ENCODE data around the gene HLA-DMA.

The HLA-DMA gene

DNA sequence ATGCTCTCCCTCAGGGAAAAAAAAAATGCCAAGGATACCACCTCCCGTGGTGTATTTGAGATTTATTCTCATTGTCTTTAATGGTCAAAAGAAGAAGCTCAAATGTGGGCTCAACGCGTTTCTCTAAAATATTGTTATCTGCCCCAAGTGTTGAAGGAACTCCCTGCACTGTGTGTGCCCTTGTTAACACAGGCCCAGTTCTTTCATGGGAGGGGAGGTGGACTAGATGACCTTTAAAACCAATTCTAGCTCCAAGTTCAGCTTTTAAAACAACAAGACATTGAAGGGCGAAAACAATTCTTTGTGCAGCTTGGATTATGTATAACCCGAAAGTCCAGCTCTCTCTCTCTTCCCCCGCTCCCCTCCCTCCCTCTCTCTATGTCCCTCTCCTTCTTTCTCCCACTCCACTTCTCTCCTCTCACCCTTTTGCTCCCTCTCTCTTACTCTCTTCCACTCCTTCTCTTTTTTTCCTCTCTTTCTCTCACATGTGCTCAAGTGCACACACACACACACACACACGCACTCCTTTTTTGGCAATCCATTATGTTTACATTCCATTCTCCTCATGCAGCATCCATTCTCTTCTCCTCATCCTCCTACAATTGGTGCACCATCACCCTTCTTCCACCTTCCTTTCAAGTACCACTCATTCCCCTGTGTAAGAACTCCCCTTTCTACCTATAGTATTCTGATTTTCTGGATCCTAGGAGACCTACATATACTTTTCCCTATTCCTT, 20.6 kb downstream of the HLA-DMA start:
- no peak for DNase-seq (ENCODE audit: low read depth)

DNA sequence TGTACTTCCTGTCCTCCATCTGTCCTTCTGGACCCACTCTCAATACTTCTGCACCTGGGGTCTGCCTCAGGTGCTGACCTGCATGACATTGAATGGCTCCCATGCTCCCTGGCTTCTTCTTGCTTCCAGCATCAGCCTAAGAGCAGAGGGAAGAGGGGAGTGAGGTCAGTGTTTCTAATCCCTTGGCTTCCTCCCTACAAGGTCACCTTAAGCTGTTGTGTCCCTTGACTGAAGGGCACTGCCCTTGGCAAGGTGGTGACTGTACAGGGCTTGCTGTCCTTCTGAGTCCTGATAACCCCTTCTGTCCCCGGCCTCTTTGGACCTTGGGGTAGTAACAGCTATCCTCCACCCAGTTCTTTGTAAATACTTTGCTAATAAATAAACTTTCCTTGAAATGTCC, 21.7 kb downstream of the HLA-DMA start:
- no peak for DNase-seq (ENCODE audit: low read depth)

DNA sequence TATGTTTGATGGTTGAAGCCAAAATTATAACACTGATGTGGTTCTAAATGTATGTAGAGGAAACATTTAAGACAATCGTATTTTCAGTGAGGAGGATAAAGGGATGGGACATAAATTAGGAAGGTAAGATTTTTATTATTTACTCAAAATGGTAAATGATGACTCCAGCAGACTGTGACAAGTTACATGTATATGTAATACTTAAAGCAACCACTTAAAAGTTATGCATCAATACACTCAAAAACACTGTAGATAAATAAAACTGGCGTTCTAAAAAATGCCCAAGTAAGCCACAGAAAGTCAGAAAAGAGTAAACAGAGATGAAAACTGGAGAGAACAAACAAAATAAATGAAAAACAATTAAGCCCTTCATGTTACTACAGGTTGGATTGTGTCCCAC, 30.8 kb downstream of the HLA-DMA start:
- DNase-seq (ENCODE audit: low read depth), result no peak

DNA sequence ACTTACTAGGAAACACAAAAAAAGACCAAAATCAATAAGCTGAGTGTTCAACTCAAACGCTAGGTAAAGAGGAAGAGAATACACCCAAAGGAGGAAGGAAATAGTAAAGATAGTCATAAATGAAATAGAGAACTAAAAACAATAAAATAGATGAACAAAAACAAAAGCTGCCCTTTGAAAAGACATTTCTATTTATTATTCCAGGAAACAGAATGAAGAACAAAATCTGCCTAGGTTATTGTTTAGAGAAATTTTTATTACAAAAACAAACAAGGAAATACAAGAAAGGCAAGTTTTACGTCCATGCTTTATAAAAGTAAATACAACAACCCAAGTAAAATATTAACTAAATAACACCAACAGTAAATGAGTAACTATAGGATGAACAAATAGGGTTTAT, 32.2 kb downstream of the HLA-DMA start:
- DNase-seq (ENCODE audit: low read depth), result no peak

DNA sequence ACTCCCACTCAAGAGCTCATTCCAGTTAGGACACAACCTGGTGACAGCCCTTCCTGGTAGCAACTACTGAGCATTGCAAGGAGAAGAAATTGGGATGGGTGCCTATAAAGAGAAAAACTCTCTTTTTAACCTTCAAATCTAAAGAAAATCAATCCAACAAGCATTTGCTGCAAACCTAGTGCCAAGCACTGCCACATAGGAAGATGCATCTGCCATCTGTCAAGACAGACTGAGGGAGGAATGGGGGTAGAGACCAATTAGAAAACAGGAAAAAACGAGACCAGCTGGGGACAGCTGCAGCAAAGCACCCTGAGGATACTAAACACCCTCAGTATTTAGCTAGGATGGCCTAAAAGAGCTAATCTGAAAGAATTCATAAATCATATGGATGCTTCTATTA, 39.9 kb downstream of the HLA-DMA start:
- no peak for DNase-seq (ENCODE audit: low read depth)

DNA sequence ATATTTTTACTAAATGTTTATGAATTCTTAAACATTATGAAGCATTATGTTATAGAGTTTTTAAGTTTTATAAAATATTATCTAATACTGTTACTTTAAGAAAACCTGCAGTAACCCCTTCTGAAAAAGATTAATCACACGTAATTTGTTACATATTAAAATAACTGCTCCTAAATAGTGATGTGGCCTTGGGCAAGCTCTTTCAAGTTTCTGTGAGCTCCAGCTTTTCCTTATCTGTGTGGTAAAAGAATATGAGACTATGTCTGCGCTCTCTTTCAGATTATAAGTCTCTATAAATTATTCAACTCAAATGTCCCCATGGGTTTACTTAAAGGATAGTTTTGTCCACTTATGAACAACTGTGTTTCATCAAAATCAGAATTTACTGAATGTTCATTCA, 44.0 kb downstream of the HLA-DMA start:
- no peak for DNase-seq (ENCODE audit: low read depth)

DNA sequence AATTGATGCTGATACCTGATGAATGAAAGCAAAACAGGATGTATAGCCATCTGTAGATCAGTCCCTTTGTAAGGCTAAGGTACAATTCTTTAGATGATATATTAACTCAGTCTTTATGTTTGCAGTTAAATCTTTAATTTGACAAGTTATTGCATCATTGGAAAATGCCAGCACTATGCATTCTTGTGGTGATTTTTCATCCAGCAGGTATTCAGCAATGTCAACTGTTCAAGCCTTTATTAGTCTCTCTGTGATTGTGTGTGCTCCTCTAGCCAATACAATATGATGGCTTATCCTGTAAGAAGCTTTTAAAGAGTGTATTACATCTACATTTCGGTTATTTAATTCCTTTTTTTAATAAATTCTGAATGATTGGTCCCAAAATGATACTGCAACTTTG, 46.4 kb downstream of the HLA-DMA start:
- no peak for DNase-seq (ENCODE audit: low read depth)

DNA sequence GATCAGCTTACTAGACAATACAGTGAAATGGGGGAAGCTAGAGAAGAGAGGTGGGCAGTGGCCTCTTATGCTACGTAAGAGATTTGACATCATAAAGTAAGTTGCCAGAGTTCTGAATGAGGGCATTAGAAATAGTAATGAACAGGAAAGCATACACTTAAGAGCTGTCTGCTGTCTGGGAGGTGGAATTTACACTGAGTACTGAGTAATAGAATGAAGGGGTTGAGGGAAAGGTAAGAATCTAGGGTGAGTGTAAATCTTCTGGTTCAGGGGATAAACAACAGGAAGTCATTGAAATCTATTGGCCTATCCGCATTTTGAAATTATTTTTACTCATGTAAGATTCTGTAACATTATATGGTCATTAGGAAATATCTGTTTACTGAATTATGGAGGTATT, 47.8 kb downstream of the HLA-DMA start:
- no peak for DNase-seq (ENCODE audit: low read depth)

DNA sequence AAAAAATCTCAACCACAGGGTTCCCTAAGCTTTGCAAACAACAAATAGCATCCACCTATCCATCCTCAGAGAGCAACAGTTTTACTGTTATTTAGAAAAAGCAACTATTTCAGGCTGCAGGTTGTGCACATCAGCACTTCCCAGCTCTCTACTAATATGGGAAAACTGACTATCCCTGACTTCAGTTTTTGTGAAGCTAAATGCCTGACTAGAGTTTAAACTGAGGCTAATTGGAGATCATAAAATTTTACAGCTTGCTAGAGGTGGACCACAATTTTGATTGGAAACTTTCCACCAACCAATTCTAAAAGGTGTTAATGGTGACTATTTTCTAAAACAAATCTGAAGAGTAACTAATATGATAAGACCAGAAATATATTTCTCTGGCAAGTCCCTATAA, 48.9 kb downstream of the HLA-DMA start:
- no peak for DNase-seq (ENCODE audit: low read depth)

Measured in activated T-cell treated with anti-CD3 and anti-CD28 coated beads for 24 hours (primary cell).